Nephron (organoid): ENCODE data around the gene ILK.

Source experiments
- H3K27ac Mint-ChIP-seq, 3 experiments: 2 replicates each; pipeline ENCODE4 v1.8.0; 2020; ENCODE audit warnings: mixed read lengths in 3 of 3, mild to moderate bottlenecking in 2 of 3, moderate library complexity in 1 of 3
- H3K27me3 Mint-ChIP-seq: 2 replicates; pipeline ENCODE4 v1.8.0; 2021; ENCODE audit warnings: low read depth, mild to moderate bottlenecking, moderate library complexity, mixed read lengths
- H3K36me3 Mint-ChIP-seq: 2 replicates; pipeline ENCODE4 v1.8.0; 2020; ENCODE audit warnings: low read depth, mixed read lengths
- H3K4me1 Mint-ChIP-seq: 2 replicates; pipeline ENCODE4 v1.8.0; 2020; ENCODE audit warnings: mixed read lengths
- H3K4me3 Mint-ChIP-seq, 3 experiments: 2 replicates each; pipeline ENCODE4 v1.8.0; 2020; ENCODE audit warnings: mild to moderate bottlenecking in 3 of 3, mixed read lengths in 3 of 3, moderate library complexity in 2 of 3
- H3K9me3 Mint-ChIP-seq: 2 replicates; pipeline ENCODE4 v1.8.0; 2020; ENCODE audit warnings: mixed read lengths
- TF ChIP-seq, protein P1 (sequence below), 3 experiments: fragments of 200-600 bp; sonication (generic); IDR thresholded peaks; one replicate each; pipeline ENCODE4 v1.5.0; 2021; ENCODE audit warnings: antibody characterized with exemption in 3 of 3; ENCODE audit not compliant: unreplicated experiment in 3 of 3

The ILK gene

DNA sequence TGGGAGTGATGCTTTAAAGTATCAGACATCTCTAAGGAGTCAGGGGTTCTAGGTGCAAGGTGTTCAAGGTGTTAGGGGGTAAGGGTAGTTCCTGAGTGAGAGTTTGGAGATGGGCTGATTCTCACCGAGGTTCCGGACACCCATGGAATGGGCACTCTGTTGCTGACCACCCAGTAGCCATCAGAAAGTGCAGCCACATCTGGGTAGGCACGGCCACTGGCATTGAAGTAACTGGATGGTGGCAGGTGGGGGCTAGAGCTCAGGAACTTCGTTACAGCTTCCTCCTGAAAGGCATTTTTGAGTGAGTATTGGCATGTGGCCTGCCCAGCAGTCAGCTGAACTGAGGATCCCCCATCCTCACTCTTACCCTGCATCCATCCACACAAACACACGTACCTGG lies 11.5 kb downstream of the ILK start:
- no peaks in the 10 kb centered on the region for H3K27me3 Mint-ChIP-seq
- peaks cover 17% of the 10 kb centered on the region for H3K36me3 Mint-ChIP-seq
- H3K27ac Mint-ChIP-seq: no peak overlapping the region
- no peaks in the 10 kb centered on the region for H3K4me1 Mint-ChIP-seq
- H3K9me3 Mint-ChIP-seq: no peaks in the 10 kb centered on the region
- H3K4me3 Mint-ChIP-seq: no peak overlapping the region
- TF ChIP-seq, protein P1, sequence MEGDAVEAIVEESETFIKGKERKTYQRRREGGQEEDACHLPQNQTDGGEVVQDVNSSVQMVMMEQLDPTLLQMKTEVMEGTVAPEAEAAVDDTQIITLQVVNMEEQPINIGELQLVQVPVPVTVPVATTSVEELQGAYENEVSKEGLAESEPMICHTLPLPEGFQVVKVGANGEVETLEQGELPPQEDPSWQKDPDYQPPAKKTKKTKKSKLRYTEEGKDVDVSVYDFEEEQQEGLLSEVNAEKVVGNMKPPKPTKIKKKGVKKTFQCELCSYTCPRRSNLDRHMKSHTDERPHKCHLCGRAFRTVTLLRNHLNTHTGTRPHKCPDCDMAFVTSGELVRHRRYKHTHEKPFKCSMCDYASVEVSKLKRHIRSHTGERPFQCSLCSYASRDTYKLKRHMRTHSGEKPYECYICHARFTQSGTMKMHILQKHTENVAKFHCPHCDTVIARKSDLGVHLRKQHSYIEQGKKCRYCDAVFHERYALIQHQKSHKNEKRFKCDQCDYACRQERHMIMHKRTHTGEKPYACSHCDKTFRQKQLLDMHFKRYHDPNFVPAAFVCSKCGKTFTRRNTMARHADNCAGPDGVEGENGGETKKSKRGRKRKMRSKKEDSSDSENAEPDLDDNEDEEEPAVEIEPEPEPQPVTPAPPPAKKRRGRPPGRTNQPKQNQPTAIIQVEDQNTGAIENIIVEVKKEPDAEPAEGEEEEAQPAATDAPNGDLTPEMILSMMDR (IDR thresholded peaks at IDR 0.05; ENCODE audit: unreplicated experiment in 3 of 3): no peak

DNA sequence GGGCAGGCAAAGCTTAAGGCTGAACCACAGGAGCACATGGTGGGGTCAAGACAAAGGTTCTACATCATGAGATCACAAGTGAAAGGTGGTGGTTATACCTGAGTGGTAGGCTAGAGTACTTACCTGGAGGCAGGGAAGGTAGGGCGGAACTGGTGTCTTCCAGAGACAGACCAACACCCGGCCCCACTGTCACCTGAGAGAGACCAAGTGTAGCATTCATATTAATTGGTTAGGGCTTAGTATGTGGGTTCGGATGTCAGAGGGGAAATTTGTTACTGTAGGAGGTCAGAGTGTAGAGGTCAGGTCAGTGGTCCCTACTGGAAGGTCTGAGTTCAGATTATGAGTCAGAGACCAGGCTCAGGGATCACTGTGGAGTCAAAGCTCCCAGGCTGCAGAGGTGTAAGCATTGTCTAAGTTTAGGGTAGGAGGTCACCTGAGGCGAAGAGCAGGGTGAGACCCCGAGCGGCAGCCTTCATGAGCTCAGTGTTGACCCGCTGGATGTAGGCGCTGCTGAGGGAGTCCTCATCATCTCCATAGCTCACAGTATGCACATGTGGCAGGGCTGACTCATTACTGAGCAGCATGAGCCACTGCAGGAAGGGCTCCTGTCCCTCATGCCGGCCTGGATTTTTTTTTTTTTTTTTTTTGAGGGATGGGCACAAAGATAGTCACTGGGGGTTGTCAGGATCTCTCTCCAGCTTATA lies 12.5 kb downstream of the ILK start:
- H3K9me3 Mint-ChIP-seq: no peaks in the 10 kb centered on the region
- no peaks in the 10 kb centered on the region for H3K27me3 Mint-ChIP-seq
- TF ChIP-seq, protein P1 (IDR thresholded peaks at IDR 0.05; ENCODE audit: unreplicated experiment in 3 of 3): no peak
- H3K36me3 Mint-ChIP-seq: peaks cover 10% of the 10 kb centered on the region
- peak overlapping the region; percentile 4 to 56 (median 9) for H3K4me3 Mint-ChIP-seq
- H3K27ac Mint-ChIP-seq: no peak overlapping the region
- no peaks in the 10 kb centered on the region for H3K4me1 Mint-ChIP-seq

DNA sequence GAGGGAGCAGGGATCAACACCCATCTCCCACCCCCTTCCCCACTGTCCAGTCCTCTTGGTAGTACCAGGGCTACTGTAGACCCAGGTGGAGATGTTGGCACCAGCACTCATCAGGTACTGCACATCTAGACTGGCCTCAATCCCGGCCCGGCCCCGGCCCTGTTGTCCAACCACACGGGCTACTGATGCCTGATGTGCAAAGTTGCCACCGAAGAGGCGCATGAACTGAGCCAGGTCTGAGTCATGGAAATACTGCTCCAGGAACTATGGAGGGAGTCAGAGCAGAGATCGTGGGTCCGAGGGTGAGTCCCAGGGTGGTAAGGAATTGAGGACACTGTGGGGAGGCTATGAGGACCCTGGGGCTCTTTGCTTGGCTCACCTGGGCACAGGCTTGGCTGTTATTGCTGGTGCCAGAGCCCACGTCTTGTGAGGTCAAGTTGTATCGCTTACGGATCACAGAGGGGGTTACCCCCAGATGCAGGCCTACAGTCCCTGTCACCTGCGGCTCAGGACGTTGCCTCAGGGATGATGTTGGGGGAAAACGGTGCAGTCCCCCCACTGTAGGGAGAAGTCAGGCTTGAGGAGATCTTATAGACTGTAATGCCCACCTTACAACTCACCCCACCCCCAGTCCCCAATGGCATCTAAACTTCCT lies 13.1 kb downstream of the ILK start:
- H3K27me3 Mint-ChIP-seq: no peaks in the 10 kb centered on the region
- no peak overlapping the region for H3K27ac Mint-ChIP-seq
- peaks cover 10% of the 10 kb centered on the region for H3K36me3 Mint-ChIP-seq
- TF ChIP-seq, protein P1 (IDR thresholded peaks at IDR 0.05; ENCODE audit: unreplicated experiment in 3 of 3): no peak
- no peaks in the 10 kb centered on the region for H3K4me1 Mint-ChIP-seq
- peak overlapping the region; percentile 32 to 48 (median 45) for H3K4me3 Mint-ChIP-seq
- no peaks in the 10 kb centered on the region for H3K9me3 Mint-ChIP-seq

DNA sequence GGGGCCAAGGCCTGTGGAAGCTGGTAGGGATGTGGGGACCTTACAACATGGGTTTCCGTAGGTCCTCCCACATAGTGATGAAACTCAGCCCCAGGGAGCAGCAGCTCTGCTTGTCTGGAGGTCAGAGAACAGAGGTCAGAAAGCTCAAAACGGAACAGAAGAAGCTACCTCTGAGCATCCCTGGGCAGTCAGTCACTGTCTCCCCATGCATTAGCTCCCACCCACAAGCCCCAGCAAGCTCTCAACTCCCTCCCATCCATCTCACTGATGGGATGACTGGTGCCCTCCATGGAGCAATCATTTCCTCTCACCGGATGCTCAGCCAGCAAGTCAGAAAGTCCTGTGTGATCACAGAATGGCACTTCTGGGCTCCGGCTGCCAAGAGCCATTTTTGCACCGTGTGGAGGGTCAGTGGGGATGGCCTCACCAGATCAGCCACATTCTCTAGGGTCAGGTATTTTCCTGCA lies 13.8 kb downstream of the ILK start:
- peaks cover 10% of the 10 kb centered on the region for H3K36me3 Mint-ChIP-seq
- H3K4me3 Mint-ChIP-seq: no peak overlapping the region
- H3K4me1 Mint-ChIP-seq: no peaks in the 10 kb centered on the region
- peak overlapping the region in 1 of 3 experiments; percentile 18 for H3K27ac Mint-ChIP-seq
- no peaks in the 10 kb centered on the region for H3K27me3 Mint-ChIP-seq
- H3K9me3 Mint-ChIP-seq: no peaks in the 10 kb centered on the region
- TF ChIP-seq, protein P1 (IDR thresholded peaks at IDR 0.05; ENCODE audit: unreplicated experiment in 3 of 3): no peak

DNA sequence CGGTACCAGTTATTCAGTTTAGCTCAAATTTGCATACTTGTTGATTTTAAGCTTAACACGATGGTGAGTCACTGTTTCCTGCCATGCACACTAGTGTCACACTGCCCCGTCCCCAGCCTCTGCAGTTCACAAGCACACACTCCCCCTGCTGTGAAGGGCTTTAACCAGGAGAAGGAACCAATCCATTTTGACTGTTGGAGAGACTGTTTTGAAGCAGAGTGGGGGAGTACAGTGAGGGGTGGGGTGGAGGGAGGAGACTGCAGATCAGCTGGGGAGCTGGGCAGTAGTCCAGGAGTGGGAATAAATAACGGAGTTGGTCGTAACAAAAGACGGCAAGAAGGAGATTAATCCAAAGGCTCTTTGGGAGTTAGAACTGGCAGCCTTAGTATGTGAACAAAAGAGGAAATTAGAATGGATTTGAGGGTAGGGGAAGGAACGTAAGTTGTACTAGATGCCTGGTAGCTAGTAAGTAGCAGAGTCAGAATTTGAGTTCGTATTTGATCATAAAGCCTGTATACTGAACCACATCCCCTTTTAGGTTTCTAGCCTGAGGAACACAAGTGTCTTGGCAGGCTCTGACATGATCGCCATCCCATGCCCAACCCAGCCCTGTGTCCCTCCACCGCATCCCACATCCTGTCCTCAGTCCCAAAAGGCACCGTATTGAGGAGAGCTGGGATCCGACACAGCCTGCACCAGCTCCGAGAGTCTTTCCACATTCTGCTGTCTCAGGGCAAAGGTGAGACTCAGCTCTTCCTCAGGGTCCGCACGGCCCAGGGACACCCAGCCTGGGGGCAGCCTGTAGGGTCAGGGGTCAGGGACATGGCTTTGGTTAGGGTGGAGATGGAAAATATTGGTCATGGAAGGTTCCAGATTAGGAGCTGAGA lies 14.8 kb downstream of the ILK start:
- peaks cover 10% of the 10 kb centered on the region for H3K36me3 Mint-ChIP-seq
- H3K4me1 Mint-ChIP-seq: no peaks in the 10 kb centered on the region
- no peaks in the 10 kb centered on the region for H3K9me3 Mint-ChIP-seq
- H3K4me3 Mint-ChIP-seq: no peak overlapping the region
- TF ChIP-seq, protein P1 (IDR thresholded peaks at IDR 0.05; ENCODE audit: unreplicated experiment in 3 of 3): no peak
- no peak overlapping the region for H3K27ac Mint-ChIP-seq
- no peaks in the 10 kb centered on the region for H3K27me3 Mint-ChIP-seq
